LNCaP clone FGC (cell line): ENCODE measurements around the gene UCN.

Experiments
- DNase-seq: peaks from one replicate; pipeline ENCODE4 v3.0.0-alpha.2; 2011; ENCODE audit warnings: low read depth
- H3K4me3 ChIP-seq: 2 replicates; pipeline ENCODE4 v1.5.1; 2011; ENCODE audit warnings: mild to moderate bottlenecking, low read depth, low read length, control low read depth
- TF ChIP-seq, protein P1 (sequence below): IDR thresholded peaks from 2 replicates; pipeline ENCODE4 v1.5.1; 2012; ENCODE audit warnings: mild to moderate bottlenecking; ENCODE audit not compliant: control insufficient read depth, insufficient read depth; ENCODE audit errors: extremely low read depth

The UCN gene

DNA sequence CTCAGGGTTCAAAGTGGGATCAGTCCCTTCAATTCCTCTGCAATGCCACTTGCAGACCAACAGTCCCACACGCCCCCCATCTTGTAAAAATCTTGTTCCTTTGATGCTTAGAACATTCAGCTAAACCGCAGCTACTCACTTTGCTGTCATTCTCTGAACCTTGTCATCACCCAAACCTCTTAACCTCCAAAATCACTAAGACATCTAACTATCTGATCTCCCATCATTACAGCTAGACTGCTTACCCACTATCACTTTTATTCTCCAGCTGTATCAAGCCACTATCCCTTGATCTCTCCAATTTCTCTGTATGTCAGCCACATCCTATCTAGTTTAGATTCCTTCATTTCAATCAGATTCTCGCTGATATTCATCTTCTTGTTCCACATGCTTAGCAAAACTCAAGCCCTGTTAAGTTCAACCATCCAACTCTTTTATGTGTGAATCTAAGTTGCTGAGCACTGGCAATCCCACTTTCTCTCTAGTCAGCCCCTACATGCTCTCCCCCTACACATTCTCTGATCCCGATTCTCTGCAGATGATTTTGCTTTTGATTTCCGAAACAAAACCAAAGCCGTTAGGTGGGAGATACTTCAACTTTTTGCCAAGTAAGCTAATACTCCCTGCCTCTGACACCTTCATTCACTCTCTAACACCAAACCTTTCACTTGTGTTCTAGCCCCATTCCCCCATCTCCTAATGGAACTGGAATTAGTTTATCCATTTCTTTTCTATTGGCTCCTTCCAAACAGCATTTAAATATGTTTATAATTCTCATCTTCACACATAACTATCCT lies 43.8 kb upstream of the UCN start:
- TF ChIP-seq, protein P1, sequence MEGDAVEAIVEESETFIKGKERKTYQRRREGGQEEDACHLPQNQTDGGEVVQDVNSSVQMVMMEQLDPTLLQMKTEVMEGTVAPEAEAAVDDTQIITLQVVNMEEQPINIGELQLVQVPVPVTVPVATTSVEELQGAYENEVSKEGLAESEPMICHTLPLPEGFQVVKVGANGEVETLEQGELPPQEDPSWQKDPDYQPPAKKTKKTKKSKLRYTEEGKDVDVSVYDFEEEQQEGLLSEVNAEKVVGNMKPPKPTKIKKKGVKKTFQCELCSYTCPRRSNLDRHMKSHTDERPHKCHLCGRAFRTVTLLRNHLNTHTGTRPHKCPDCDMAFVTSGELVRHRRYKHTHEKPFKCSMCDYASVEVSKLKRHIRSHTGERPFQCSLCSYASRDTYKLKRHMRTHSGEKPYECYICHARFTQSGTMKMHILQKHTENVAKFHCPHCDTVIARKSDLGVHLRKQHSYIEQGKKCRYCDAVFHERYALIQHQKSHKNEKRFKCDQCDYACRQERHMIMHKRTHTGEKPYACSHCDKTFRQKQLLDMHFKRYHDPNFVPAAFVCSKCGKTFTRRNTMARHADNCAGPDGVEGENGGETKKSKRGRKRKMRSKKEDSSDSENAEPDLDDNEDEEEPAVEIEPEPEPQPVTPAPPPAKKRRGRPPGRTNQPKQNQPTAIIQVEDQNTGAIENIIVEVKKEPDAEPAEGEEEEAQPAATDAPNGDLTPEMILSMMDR: no peak
- DNase-seq: no peak
- no peak overlapping the region for H3K4me3 ChIP-seq

DNA sequence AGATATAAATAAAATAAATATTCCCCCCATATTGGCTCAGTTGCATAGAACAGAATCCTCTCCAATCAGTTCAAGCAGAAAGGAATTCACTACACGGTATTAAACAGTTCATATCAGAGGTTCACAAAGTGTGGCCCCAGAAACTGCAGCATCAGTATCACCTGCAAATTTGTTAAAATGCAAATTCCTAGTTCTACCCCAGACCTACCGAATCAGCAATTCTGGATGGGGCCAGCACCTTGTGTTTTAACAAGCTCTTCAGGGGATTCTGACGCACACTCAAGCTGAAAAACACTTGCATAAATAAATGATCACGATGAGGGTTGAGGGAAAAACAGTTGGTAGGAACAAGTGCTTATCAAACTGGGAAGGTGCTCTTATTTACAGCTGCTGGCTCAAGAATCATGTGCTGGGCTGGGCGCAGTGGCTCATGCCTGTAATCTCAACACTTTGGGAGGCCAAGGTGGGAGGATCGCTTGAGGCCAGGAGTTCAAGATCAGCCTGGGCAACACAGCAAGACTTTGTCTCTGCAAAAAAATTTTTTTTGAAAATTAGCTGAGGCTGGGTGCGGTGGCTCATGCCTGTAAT lies 42.0 kb upstream of the UCN start:
- no peak overlapping the region for H3K4me3 ChIP-seq
- no peak for DNase-seq
- TF ChIP-seq, protein P1: no peak

DNA sequence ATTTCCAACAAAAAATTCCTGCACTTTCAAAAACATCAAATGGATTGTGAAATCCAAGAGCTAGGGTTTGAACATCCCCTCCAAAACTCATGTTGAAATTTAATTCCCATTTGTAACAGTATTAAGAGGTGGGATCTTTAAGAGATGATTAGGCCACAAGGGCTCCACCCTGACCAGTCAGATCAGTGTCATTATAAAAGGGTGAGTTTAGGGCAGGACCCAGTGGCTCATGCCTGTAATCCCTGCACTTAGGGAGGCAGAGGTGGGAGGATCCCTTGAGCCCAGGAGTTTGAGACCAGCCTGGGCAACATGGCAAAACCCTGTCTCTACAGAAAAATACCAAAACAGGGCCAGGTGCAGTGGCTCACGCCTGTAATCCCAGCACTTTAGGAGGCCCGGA lies 39.4 kb upstream of the UCN start:
- H3K4me3 ChIP-seq: no peak overlapping the region
- DNase-seq: no peak
- TF ChIP-seq, protein P1: no peak

DNA sequence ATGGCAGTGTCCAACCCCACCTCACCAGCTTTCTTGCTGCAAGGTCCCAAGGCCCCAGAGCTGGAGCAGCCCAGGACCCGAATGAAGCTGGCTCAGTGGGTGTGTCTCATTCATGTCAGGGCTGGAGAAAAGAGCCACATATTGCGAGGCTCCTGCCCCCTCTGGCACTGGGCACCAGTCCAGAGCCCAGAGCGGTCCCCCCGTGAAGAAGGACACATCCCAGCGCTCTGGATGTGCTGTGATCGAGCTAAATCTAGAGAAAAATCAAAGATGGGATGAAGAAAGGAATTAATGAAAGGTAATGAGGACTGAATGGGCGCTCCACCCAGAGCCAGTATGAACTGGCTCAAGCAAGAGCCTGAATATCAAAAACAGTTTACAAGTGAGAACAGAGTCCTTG lies 27.9 kb upstream of the UCN start:
- TF ChIP-seq, protein P1: no peak
- no peak overlapping the region for H3K4me3 ChIP-seq
- DNase-seq: no peak

DNA sequence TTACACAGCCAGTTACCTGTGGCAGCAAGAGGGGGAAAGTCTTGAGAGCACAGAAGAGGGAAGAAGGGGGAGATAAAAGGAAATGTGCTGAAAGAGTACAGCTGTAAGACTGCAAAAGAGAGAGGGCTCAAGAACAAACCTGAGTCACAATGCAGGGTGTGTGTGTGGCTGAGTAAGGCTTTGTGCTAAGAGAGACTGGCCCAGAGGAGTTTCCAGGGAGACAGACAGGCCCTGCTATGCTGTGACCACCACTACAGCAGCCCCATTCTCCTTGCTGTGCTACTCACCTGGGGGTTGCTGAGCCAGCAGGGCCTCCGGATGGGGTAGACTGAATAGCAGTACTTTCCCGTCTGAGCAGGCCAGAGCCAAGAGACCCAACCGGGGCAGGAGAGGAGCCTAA lies 27.1 kb upstream of the UCN start:
- H3K4me3 ChIP-seq: no peak overlapping the region
- TF ChIP-seq, protein P1: no peak
- no peak for DNase-seq

DNA sequence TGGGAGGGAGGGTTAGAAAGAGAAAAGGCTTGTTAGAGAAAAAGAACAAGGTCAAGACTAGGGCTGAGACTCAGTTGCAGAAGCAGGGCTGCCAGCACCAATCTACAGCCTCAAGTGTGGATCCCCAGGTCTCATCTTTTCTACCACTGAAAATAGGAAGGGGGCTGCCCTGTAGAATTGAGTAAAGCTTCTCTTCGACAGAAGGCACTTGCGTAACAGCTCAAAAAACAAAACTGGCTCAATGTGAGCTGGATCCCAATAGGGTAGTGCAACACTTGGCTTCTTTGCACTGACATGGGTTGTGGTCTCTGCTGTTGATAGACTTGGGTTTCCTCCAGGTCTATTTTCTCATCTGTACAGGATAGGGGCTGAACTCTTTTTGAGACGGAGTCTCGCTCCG lies 16.5 kb upstream of the UCN start:
- TF ChIP-seq, protein P1: no peak
- DNase-seq: no peak
- no peak overlapping the region for H3K4me3 ChIP-seq
